Endothelial cell of umbilical vein (primary cell): ENCODE data around the gene DPYD. TPM values are rescaled to one million over a fixed set of nuclear protein-coding genes. Genes with fewer than 3 reads are reported as not detected.

ENCODE experiments used
- BruUV-seq: library from RNA; stranded (reverse); fragments of 400-500 nt; replicated peaks from 2 replicates; lab custom pipeline; 2021; lab: Mats Ljungman, UMichigan
- CTCF ChIA-PET: fragments of 300-600, 350-600 bp; sonication (Branson Sonifier 250); formaldehyde crosslinking; loops from one replicate; lab custom pipeline; 2021; ENCODE audit warnings: antibody characterized with exemption, inconsistent platforms; lab: Charles Lee
- POLR2A ChIA-PET: fragments of 300-600, 350-600 bp; sonication (Branson Sonifier 250); formaldehyde crosslinking; loops from one replicate; lab custom pipeline; 2021; ENCODE audit warnings: antibody characterized with exemption, inconsistent platforms; lab: Charles Lee
- DNase-seq: peaks from one replicate; pipeline ENCODE4 v3.0.0-alpha.2; 2011; ENCODE audit warnings: low read depth, low spot score
- FAIRE-seq: peaks from 2 replicates; lab custom pipeline; 2011; peaks lifted over from hg19 to GRCh38; lab: Jason Lieb, UNC
- H2AFZ ChIP-seq: 2 replicates; pipeline ENCODE4 v1.6.0; 2012; ENCODE audit warnings: low read depth, low read length, control low read depth, inconsistent platforms
- H3K27ac ChIP-seq: 2 replicates; pipeline ENCODE4 v1.5.1; 2011; ENCODE audit warnings: low read depth, mild to moderate bottlenecking, control low read depth, low read length, moderate library complexity; ENCODE audit not compliant: insufficient read depth
- H3K27me3 ChIP-seq, 2 experiments: 2 replicates each; pipeline versions ENCODE4 v1.6.0 to v1.6.1; 2011; ENCODE audit warnings: low read length in 2 of 2, mixed read lengths in 1 of 2; ENCODE audit not compliant: control insufficient read depth in 2 of 2, insufficient read depth in 2 of 2
- H3K36me3 ChIP-seq, 2 experiments: 2 replicates in 1 of 2; 3 replicates in 1 of 2; pipeline ENCODE4 v1.5.1; 2011; ENCODE audit warnings: low read length in 2 of 2, mild to moderate bottlenecking in 1 of 2, moderate library complexity in 1 of 2; ENCODE audit not compliant: control insufficient read depth in 2 of 2, insufficient read depth in 2 of 2; ENCODE audit errors: extremely low read depth in 1 of 2
- H3K4me1 ChIP-seq: 3 replicates; pipeline ENCODE4 v1.5.1; 2011; ENCODE audit warnings: mild to moderate bottlenecking, low read length; ENCODE audit not compliant: control insufficient read depth, insufficient read depth; ENCODE audit errors: extremely low read depth
- H3K4me2 ChIP-seq: 2 replicates; pipeline ENCODE4 v1.6.1; 2011; ENCODE audit warnings: low read length, control low read depth, mixed read lengths; ENCODE audit not compliant: insufficient read depth
- H3K4me3 ChIP-seq, 3 experiments: fragments of 200-600 bp in 1 of 3; sonication (generic), shearing (Covaris generic) in 1 of 3; replicated peaks in 1 of 3; 2 replicates each; pipeline ENCODE4 v1.5.1; 2011 to 2016; ENCODE audit warnings: control low read depth in 3 of 3, low read length in 3 of 3, mild to moderate bottlenecking in 2 of 3, inconsistent platforms in 1 of 3, low read depth in 1 of 3, moderate library complexity in 1 of 3; ENCODE audit not compliant: insufficient read depth in 1 of 3
- H3K79me2 ChIP-seq: 2 replicates; pipeline ENCODE4 v1.6.0; 2012; ENCODE audit warnings: low read length, inconsistent platforms; ENCODE audit not compliant: control insufficient read depth, insufficient read depth
- H3K9ac ChIP-seq: replicated peaks from 2 replicates; pipeline ENCODE3; 2011; ENCODE audit warnings: low read length, control low read depth; ENCODE audit not compliant: insufficient read depth; ENCODE audit errors: extremely low read depth
- H3K9me1 ChIP-seq: replicated peaks from 3 replicates; pipeline ENCODE4 v1.6.0; 2011; ENCODE audit warnings: mild to moderate bottlenecking, low read length; ENCODE audit not compliant: control insufficient read depth, insufficient read depth; ENCODE audit errors: extremely low read depth
- H3K9me3 ChIP-seq: replicated peaks from 2 replicates; pipeline ENCODE4 v1.5.1; 2012; ENCODE audit warnings: low read length, inconsistent platforms; ENCODE audit not compliant: control insufficient read depth, insufficient read depth
- H4K20me1 ChIP-seq: replicated peaks from 2 replicates; pipeline ENCODE3; 2011; ENCODE audit warnings: mild to moderate bottlenecking, low read length; ENCODE audit not compliant: control insufficient read depth, insufficient read depth; ENCODE audit errors: extremely low read depth
- CTCF ChIP-seq, 2 donors: IDR thresholded peaks; 1 replicate in 1 of 2; 2 replicates in 1 of 2; pipeline ENCODE4 v1.5.1; 2011; ENCODE audit warnings: low read length in 2 of 2, mild to moderate bottlenecking in 2 of 2, moderate library complexity in 2 of 2, control low read depth in 1 of 2, inconsistent platforms in 1 of 2, low read depth in 1 of 2; ENCODE audit not compliant: insufficient read depth in 1 of 2; ENCODE audit errors: extremely low read depth in 1 of 2
- EZH2 ChIP-seq: IDR thresholded peaks from 2 replicates; pipeline ENCODE4 v1.6.1; 2012; ENCODE audit warnings: borderline replicate concordance, low read depth, mild to moderate bottlenecking, moderate library complexity, low read length, inconsistent platforms; ENCODE audit not compliant: severe bottlenecking
- FOS ChIP-seq: IDR thresholded peaks from 2 replicates; pipeline ENCODE4 v1.6.1; 2011; ENCODE audit warnings: mild to moderate bottlenecking, low read length, moderate library complexity, borderline replicate concordance; ENCODE audit not compliant: insufficient read depth
- GATA2 ChIP-seq: IDR thresholded peaks from 2 replicates; pipeline ENCODE4 v1.7.0; 2011; ENCODE audit warnings: low read depth, mild to moderate bottlenecking, moderate library complexity, mixed read lengths, low read length; ENCODE audit not compliant: insufficient read length, insufficient read depth
- JUN ChIP-seq: IDR thresholded peaks from 2 replicates; pipeline ENCODE4 v1.6.1; 2011; ENCODE audit warnings: borderline replicate concordance, low read depth; ENCODE audit not compliant: insufficient read length, insufficient read depth
- MYC ChIP-seq: IDR thresholded peaks from one replicate; pipeline ENCODE4 v1.6.1; 2011; ENCODE audit warnings: mild to moderate bottlenecking, low read depth, low read length
- POLR2A ChIP-seq: IDR thresholded peaks from 2 replicates; pipeline ENCODE4 v1.6.1; 2012; ENCODE audit warnings: low read depth, mild to moderate bottlenecking, control low read depth, low read length
- POLR2AphosphoS5 ChIP-seq: IDR thresholded peaks from 2 replicates; pipeline ENCODE4 v1.6.1; 2012; ENCODE audit warnings: low read depth, mild to moderate bottlenecking, control low read depth, low read length, moderate library complexity; ENCODE audit not compliant: insufficient read depth
- dilution Hi-C: fragments of 300-500 bp; cut with MboI; formaldehyde crosslinking; loops from one replicate; pipeline ENCODE4 v1.15.0; 2019; ENCODE audit warnings: low sequenced_read_pairs; ENCODE audit not compliant: extremely low pct_ligation_motif_present
- intact Hi-C: fragments of 100-400 bp; cut with micrococcal nuclease; formaldehyde crosslinking; loops from one replicate; pipeline ENCODE4 v1.10.0; 2022
- polyA plus RNA-seq, 4 experiments: library from polyadenylated mRNA; depleted of rRNA in 3 of 4; stranded (reverse) in 3 of 4; unstranded in 1 of 4; fragments of >200 nt; gene quantifications; 2 replicates each; pipeline versions ENCODE4 v1.2.1 to v1.2.3, GENCODE V29; 2011 to 2012; ENCODE audit warnings: missing spikeins in 1 of 4
- total RNA-seq: library from RNA; stranded (reverse); gene quantifications from 2 replicates; pipeline ENCODE4 v1.2.3, GENCODE V29; 2021
- TF ChIP-seq, protein P1 (sequence below): IDR thresholded peaks from 2 replicates; pipeline ENCODE4 v1.6.1; 2011; ENCODE audit not compliant: insufficient read depth, insufficient read length

DPYD gene
- total and polyA plus RNA-seq, 2 donors (not counting 3 experiments of a cell fraction or from before 2014, with no cell fraction given), result 4.6 to 15.1 TPM

GRCh38 chr1:97433824-97434177 is 487.0 kb downstream of the DPYD start:
- BruUV-seq, result no TSS peak
- H3K4me2 ChIP-seq, result no peak overlapping the region

More at GRCh38 chr1:97433824-97434177, 487.0 kb downstream of the DPYD start:
- FAIRE-seq (no peak), DNase-seq (no peak)
- H3K27ac ChIP-seq, result no peak overlapping the region
- no peak overlapping the region for H3K4me3 ChIP-seq
- H4K20me1 ChIP-seq, result no peaks in the 10 kb centered on the region
- no peaks in the 10 kb centered on the region for H3K9me3 ChIP-seq
- H2AFZ ChIP-seq, result no peak overlapping the region
- H3K79me2 ChIP-seq, result no peaks in the 10 kb centered on the region
- H3K36me3 ChIP-seq, result no peaks in the 10 kb centered on the region
- ChIA-PET POLR2A (no interaction called here), CTCF (no interaction called here)
- H3K4me1 ChIP-seq, result no peaks in the 10 kb centered on the region
- H3K9ac ChIP-seq, result no peak overlapping the region
- H3K9me1 ChIP-seq, result no peaks in the 10 kb centered on the region
- H3K27me3 ChIP-seq, result no peaks in the 10 kb centered on the region
- dilution Hi-C loops, result no loop called here
- intact Hi-C loops, result no loop called here
- TF ChIP-seq EZH2 (no peak), POLR2A (no peak), FOS (no peak), CTCF (IDR thresholded peaks at IDR 0.05; ENCODE audit: extremely low read depth in 1 of 2, insufficient read depth in 1 of 2, low read depth in 1 of 2, low read length in 2 of 2) (no peak), POLR2AphosphoS5 (no peak), GATA2 (no peak), JUN (no peak), MYC (no peak)
- TF ChIP-seq, protein P1, sequence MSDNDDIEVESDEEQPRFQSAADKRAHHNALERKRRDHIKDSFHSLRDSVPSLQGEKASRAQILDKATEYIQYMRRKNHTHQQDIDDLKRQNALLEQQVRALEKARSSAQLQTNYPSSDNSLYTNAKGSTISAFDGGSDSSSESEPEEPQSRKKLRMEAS, result no peak
